H1 (cell line): ENCODE results near the gene COL2A1. TPM values are rescaled to one million over a fixed set of nuclear protein-coding genes. Genes with fewer than 3 reads are reported as not detected.

Experiments used
- BCL11A ChIP-seq, 2 experiments: IDR thresholded peaks; one replicate each; pipeline ENCODE4 v1.6.1; 2011; ENCODE audit warnings: low read depth in 2 of 2, low read length in 2 of 2, mild to moderate bottlenecking in 2 of 2
- CHD7 ChIP-seq: fragments of 300-600 bp; sonication (generic); IDR thresholded peaks from 2 replicates; pipeline ENCODE4 v1.7.1; 2012; ENCODE audit warnings: low read length, moderate library complexity, mild to moderate bottlenecking, inconsistent platforms; ENCODE audit not compliant: insufficient replicate concordance
- PHF8 ChIP-seq: fragments of 200-600 bp; sonication (generic); conservative IDR thresholded peaks from 2 replicates; pipeline ENCODE4 v1.7.1; 2012; ENCODE audit warnings: low read depth, mild to moderate bottlenecking, inconsistent platforms, low read length, moderate library complexity
- POLR2A ChIP-seq, 2 experiments: IDR thresholded peaks; 1 replicate in 1 of 2; 2 replicates in 1 of 2; pipeline ENCODE4 v1.6.1; 2011; ENCODE audit warnings: low read depth in 2 of 2, low read length in 2 of 2, mild to moderate bottlenecking in 2 of 2; ENCODE audit errors: control extremely low read depth in 1 of 2
- SP2 ChIP-seq: IDR thresholded peaks from 2 replicates; pipeline ENCODE4 v1.6.1; 2012; ENCODE audit warnings: mild to moderate bottlenecking, low read length, inconsistent platforms
- polyA plus RNA-seq, 7 experiments: library from polyadenylated mRNA; depleted of rRNA in 3 of 7; stranded (reverse) in 5 of 7; unstranded in 2 of 7; fragments of >200 nt in 5 of 7; fragments of 200-250 nt in 2 of 7; gene quantifications; 1 replicate in 5 of 7; 2 replicates in 1 of 7; 4 replicates in 1 of 7; pipeline versions ENCODE4 v1.2.1 to v1.2.3, GENCODE V29; 2011 to 2013; ENCODE audit warnings: missing spikeins in 2 of 7, mixed read lengths in 2 of 7
- total RNA-seq: library from RNA; stranded (reverse); fragmentation: NEBNext Ultra II Directional; extraction: Animal tissue kit (Norgen Biotek cat#: 25700); gene quantifications from 2 replicates; pipeline ENCODE4 v1.2.1, GENCODE V29; 2021

Gene COL2A1
- total and polyA plus RNA-seq, 2 of the 8 experiments (the other 6 are each of a cell fraction or from before 2014, with no cell fraction given), result 4.2 to 14.6 TPM

GRCh38 chr12:48051681-48052080, 47.4 kb upstream of the COL2A1 start (continued):
- no peak for TF ChIP-seq CHD7
- TF ChIP-seq PHF8, result no peak
- TF ChIP-seq SP2, result no peak
- TF ChIP-seq POLR2A (IDR thresholded peaks at IDR 0.05; ENCODE audit: control extremely low read depth in 1 of 2, low read depth in 2 of 2, low read length in 2 of 2), result no peak
- no peak for TF ChIP-seq BCL11A (IDR thresholded peaks at IDR 0.05; ENCODE audit: low read depth in 2 of 2, low read length in 2 of 2)
- TF ChIP-seq, all 59 proteins: peak for 0
